PC-9 (cell line): Measurements from ENCODE around the gene DNAJC16. TPM values are rescaled to one million over a fixed set of nuclear protein-coding genes. Genes with fewer than 3 reads are reported as not detected.
A peak's percentile ranks its signal among the peaks of the same experiment; 100 is the strongest.

Experiments used
- BruUV-seq: library from RNA; stranded (reverse); fragments of 400-500 nt; replicated peaks from 2 replicates; lab custom pipeline; 2021; lab: Mats Ljungman, UMichigan
- CTCF ChIA-PET: fragments of 300-600 bp; sonication (Branson Sonifier 250); formaldehyde crosslinking; loops from one replicate; lab custom pipeline; 2022; ENCODE audit warnings: antibody characterized with exemption; lab: Charles Lee
- POLR2A ChIA-PET: fragments of 300-600 bp; sonication (Branson Sonifier 250); formaldehyde crosslinking; loops from one replicate; lab custom pipeline; 2022; ENCODE audit warnings: antibody characterized with exemption; ENCODE audit not compliant: unreplicated experiment; lab: Charles Lee
- DNase-seq, 2 experiments: peaks; one replicate each; pipeline versions ENCODE4 v3.0.0 to v3.0.0-alpha.2; 2015 to 2022; ENCODE audit warnings: mixed read lengths in 1 of 2
- H2AFZ ChIP-seq: fragments of 200-600 bp; sonication (generic); 2 replicates; pipeline ENCODE4 v1.8.1; 2017; ENCODE audit warnings: antibody characterized with exemption
- H3F3A ChIP-seq: fragments of 200-600 bp; sonication (generic); 2 replicates; pipeline ENCODE4 v1.8.1; 2017; ENCODE audit warnings: antibody characterized with exemption, mild to moderate bottlenecking, low read depth; ENCODE audit not compliant: insufficient read depth
- H3K27ac ChIP-seq: fragments of 200-600 bp; sonication (generic); 2 replicates; pipeline ENCODE4 v1.6.1; 2016; ENCODE audit warnings: mixed run types
- H3K27me3 ChIP-seq: fragments of 200-600 bp; sonication (generic); 2 replicates; pipeline ENCODE4 v1.6.1; 2016; ENCODE audit warnings: low read depth, mixed run types; ENCODE audit not compliant: insufficient read depth
- H3K36me3 ChIP-seq: fragments of 200-600 bp; sonication (generic); 2 replicates; pipeline ENCODE4 v1.6.1; 2016; ENCODE audit warnings: low read depth, mixed run types
- H3K4me1 ChIP-seq: fragments of 200-600 bp; sonication (generic); replicated peaks from 2 replicates; pipeline ENCODE4 v1.6.1; 2016; ENCODE audit warnings: mixed run types; ENCODE audit not compliant: insufficient read depth
- H3K4me2 ChIP-seq: fragments of 200-600 bp; sonication (generic); 2 replicates; pipeline ENCODE4 v1.6.1; 2017; ENCODE audit warnings: mixed run types
- H3K4me3 ChIP-seq: fragments of 200-600 bp; sonication (generic); 2 replicates; pipeline ENCODE4 v1.6.1; 2016; ENCODE audit warnings: mixed run types
- H3K79me2 ChIP-seq: fragments of 200-600 bp; sonication (generic); 2 replicates; pipeline ENCODE4 v1.6.1; 2017; ENCODE audit warnings: low read depth, mixed run types
- H3K9me2 ChIP-seq: fragments of 200-600 bp; sonication (generic); 2 replicates; pipeline ENCODE4 v1.8.1; 2017; ENCODE audit warnings: mild to moderate bottlenecking; ENCODE audit not compliant: insufficient read depth
- H3K9me3 ChIP-seq: fragments of 200-600 bp; sonication (generic); 2 replicates; pipeline ENCODE4 v1.8.1; 2016; ENCODE audit warnings: low read depth; ENCODE audit not compliant: insufficient read depth
- H4K20me1 ChIP-seq: fragments of 200-600 bp; sonication (generic); 2 replicates; pipeline ENCODE4 v1.8.1; 2017; ENCODE audit not compliant: insufficient read depth
- CTCF ChIP-seq: fragments of 200-600 bp; sonication (generic); conservative IDR thresholded peaks from 2 replicates; pipeline ENCODE4 v1.6.1; 2017; ENCODE audit warnings: mixed run types, antibody characterized with exemption, mild to moderate bottlenecking, moderate library complexity
- EZH2 ChIP-seq: fragments of 200-600 bp; sonication (generic); IDR thresholded peaks from 2 replicates; pipeline ENCODE4 v1.8.0; 2017; ENCODE audit warnings: antibody characterized with exemption, low read depth
- intact Hi-C: fragments of 100-400 bp; cut with micrococcal nuclease; formaldehyde crosslinking; loops from one replicate; pipeline ENCODE4 v1.10.0; 2022; ENCODE audit not compliant: unreplicated experiment
- total RNA-seq: library from RNA; stranded (reverse); gene quantifications from 2 replicates; pipeline ENCODE4 v1.2.3, GENCODE V29; 2021

DNAJC16 gene
- total RNA-seq, 1 experiment from 2014 or later: 18.8 TPM

DNA sequence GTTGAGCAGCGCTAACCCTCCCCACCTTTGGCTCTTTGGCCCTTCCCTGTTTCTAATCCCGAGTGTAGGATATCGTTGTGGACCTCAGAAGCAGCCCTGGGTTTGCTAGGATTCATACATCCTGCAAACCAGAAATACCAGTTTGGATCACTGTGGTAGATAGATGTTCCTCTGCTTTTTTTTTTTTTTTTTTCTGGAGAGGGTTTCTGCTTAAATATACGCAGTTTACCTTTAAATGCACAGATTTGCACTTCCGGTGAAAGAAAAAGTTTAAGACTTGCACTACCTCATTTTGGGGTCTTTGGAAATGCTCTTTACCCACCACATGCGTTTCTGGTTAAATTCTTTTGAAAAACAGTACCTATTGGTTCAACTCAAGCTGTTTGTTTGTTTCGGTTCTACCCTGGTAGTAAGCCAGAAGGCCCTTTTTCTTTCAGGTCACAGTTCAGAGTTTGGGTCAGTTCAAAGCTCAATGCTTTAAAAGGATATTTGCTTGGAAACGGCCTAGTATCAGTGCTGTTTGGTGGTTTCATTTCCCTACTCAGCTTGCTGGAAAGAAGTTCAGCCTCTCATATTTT, 91.5 kb downstream of the DNAJC16 start:
- H3K4me1 ChIP-seq: peaks cover 46% of the 10 kb centered on the region
- H3K79me2 ChIP-seq: peaks cover 57% of the 10 kb centered on the region
- no peaks in the 10 kb centered on the region for H3K9me2 ChIP-seq
- H2AFZ ChIP-seq: peak overlapping the region; percentile 79
- H3K36me3 ChIP-seq: no peaks in the 10 kb centered on the region
- peak; percentile 47 to 56 for DNase-seq
- ChIA-PET POLR2A (interaction anchor here (0.5 to 0.8 kb wide), 9 partner anchors 15 to 466 kb away, joined by 3 to 15 read pairs (median 3); partner anchors contain the start of gene DNAJC16), CTCF (no interaction called here)
- peak overlapping the region; percentile 91 for H3K4me3 ChIP-seq
- no peaks in the 10 kb centered on the region for H3K9me3 ChIP-seq
- H4K20me1 ChIP-seq: peaks cover 23% of the 10 kb centered on the region
- intact Hi-C loops: no loop called here
- no peaks in the 10 kb centered on the region for H3K27me3 ChIP-seq
- no peak for TF ChIP-seq CTCF
- TF ChIP-seq EZH2: no peak
- BruUV-seq: no TSS peak
- peak overlapping the region; percentile 95 for H3K4me2 ChIP-seq
- peak overlapping the region; percentile 85 for H3K27ac ChIP-seq
- H3F3A ChIP-seq: peaks cover 46% of the 10 kb centered on the region

GRCh38 chr1:15618655-15619525, 92.2 kb downstream of the DNAJC16 start:
- peak overlapping the region; percentile 95 for H3K4me2 ChIP-seq
- BruUV-seq: no TSS peak
- no peaks in the 10 kb centered on the region for H3K36me3 ChIP-seq
- no peaks in the 10 kb centered on the region for H3K9me3 ChIP-seq
- H3K79me2 ChIP-seq: peaks cover 64% of the 10 kb centered on the region
- intact Hi-C loops: no loop called here
- H3K9me2 ChIP-seq: no peaks in the 10 kb centered on the region
- peaks cover 23% of the 10 kb centered on the region for H4K20me1 ChIP-seq
- peaks cover 46% of the 10 kb centered on the region for H3K4me1 ChIP-seq
- H3K27ac ChIP-seq: peak overlapping the region; percentile 85
- ChIA-PET POLR2A (interaction anchor here (0.6 to 0.7 kb wide), 4 partner anchors 21 to 159 kb away, joined by 3 to 15 read pairs (median 8); no protein-coding TSS in a partner anchor), CTCF (no interaction called here)
- H3K4me3 ChIP-seq: peak overlapping the region; percentile 91
- H2AFZ ChIP-seq: 0 out of 2 replicates have a peak overlapping the region, but pooled peaks have one; percentile 79
- TF ChIP-seq CTCF (no peak), EZH2 (no peak)
- H3K27me3 ChIP-seq: no peaks in the 10 kb centered on the region
- H3F3A ChIP-seq: peaks cover 46% of the 10 kb centered on the region
- peak in 1 of 2 experiments; percentile 93 for DNase-seq

- no TSS peak for BruUV-seq
- Histone ChIP-seq H3K27ac (peak overlapping the region; percentile 85), H3K4me3 (peak overlapping the region; percentile 91; the same call in 1 of the 2 replicates), H3F3A (peaks cover 46% of the 10 kb centered on the region), H3K4me1 (peaks cover 46% of the 10 kb centered on the region), H3K4me2 (peak overlapping the region; percentile 95), H3K9me2 (no peaks in the 10 kb centered on the region), H2AFZ (no peak overlapping the region), H3K79me2 (peaks cover 77% of the 10 kb centered on the region), H3K27me3 (no peaks in the 10 kb centered on the region), H4K20me1 (peaks cover 26% of the 10 kb centered on the region), H3K36me3 (no peaks in the 10 kb centered on the region), H3K9me3 (no peaks in the 10 kb centered on the region)
- TF ChIP-seq CTCF (no peak), EZH2 (no peak)
- peak; percentile 25 to 88 for DNase-seq
- POLR2A ChIA-PET: interaction anchor here (0.6 kb wide), 1 partner anchor 552 kb away, joined by 3 read pairs; no protein-coding TSS in a partner anchor
- intact Hi-C loops: loop anchor here (2.0 kb wide), 1 partner anchor 61 kb away; no protein-coding TSS in a partner anchor
- CTCF ChIA-PET: interaction anchor here (0.5 to 0.6 kb wide), 2 partner anchors 9 to 26 kb away, joined by 3 to 5 read pairs; no protein-coding TSS in a partner anchor
These were observed 93.5 kb downstream of the DNAJC16 start for GRCh38 chr1:15620155-15620545.
